ENCODE data around the gene FAM149B1.
"Not testable (repeated sequence)": the region's sequence is repeated elsewhere in the genome, so short reads cannot be mapped to it uniquely, and the experiment has no call there.

Gene FAM149B1

GRCh38 chr10:73234695-73235094 is 66.8 kb downstream of the FAM149B1 start:
- no peak for DNase-seq

GRCh38 chr10:73238990-73239566 is 71.2 kb downstream of the FAM149B1 start:
- no peak for DNase-seq

GRCh38 chr10:73239908-73240307 is 72.0 kb downstream of the FAM149B1 start:
- DNase-seq = no peak

GRCh38 chr10:73244866-73245477 is 77.1 kb downstream of the FAM149B1 start:
- DNase-seq = no peak

- no peak for DNase-seq
Measured at GRCh38 chr10:73246322-73246645, 78.4 kb downstream of the FAM149B1 start.

- DNase-seq = peak; percentile 97
Measured at GRCh38 chr10:73246646-73247508, 79.0 kb downstream of the FAM149B1 start, which contains the start of gene DNAJC9. Gene DNAJC9, minus strand, starts transcription at chr10:73247255. Its CDS starts 66 bp downstream, at chr10:73247189.

- peak; percentile 26 for DNase-seq
Measured at GRCh38 chr10:73247509-73248258, 79.8 kb downstream of the FAM149B1 start.

GRCh38 chr10:73248259-73248724 is 80.4 kb downstream of the FAM149B1 start:
- DNase-seq = no peak

GRCh38 chr10:73251683-73252444 is 83.9 kb downstream of the FAM149B1 start:
- no peak for DNase-seq

- peak; percentile 95 for DNase-seq
Measured at GRCh38 chr10:73252445-73253224, 84.7 kb downstream of the FAM149B1 start, which contains the start of gene MRPS16. Gene MRPS16, minus strand, starts transcription at chr10:73252644. Its CDS starts 162 bp downstream, at chr10:73252482.

GRCh38 chr10:73253225-73253555 is 85.3 kb downstream of the FAM149B1 start:
- peak; percentile 21 for DNase-seq

GRCh38 chr10:73258612-73259011 is 90.7 kb downstream of the FAM149B1 start:
- DNase-seq = not testable (repeated sequence)

- no peak for DNase-seq
Measured at GRCh38 chr10:73261362-73261995, 93.6 kb downstream of the FAM149B1 start.

- no peak for DNase-seq
Measured at GRCh38 chr10:73262105-73262730, 94.3 kb downstream of the FAM149B1 start.

GRCh38 chr10:73262880-73263555 is 95.1 kb downstream of the FAM149B1 start:
- no peak for DNase-seq

- DNase-seq = peak; percentile 16
Measured at GRCh38 chr10:73263693-73264347, 95.9 kb downstream of the FAM149B1 start.

- no peak for DNase-seq
Measured at GRCh38 chr10:73264423-73264822, 96.5 kb downstream of the FAM149B1 start.

GRCh38 chr10:73281097-73281496 is 113.2 kb downstream of the FAM149B1 start:
- no peak for DNase-seq

GRCh38 chr10:73287441-73287840 is 119.5 kb downstream of the FAM149B1 start:
- DNase-seq = no peak

Measured in CD4-positive, alpha-beta T cell treated with Interleukin-21 for 1 hour (primary cell).